ELR (cell line): ENCODE measurements around the gene CA5A.
A peak's percentile ranks its signal among the peaks of the same experiment; 100 is the strongest.
"Not testable (repeated sequence)": the region's sequence is repeated elsewhere in the genome, so short reads cannot be mapped to it uniquely, and the experiment has no call there.

ENCODE experiments used
- DNase-seq: peaks from one replicate; pipeline ENCODE4 v3.0.0-alpha.2; 2015; ENCODE audit warnings: low read depth

CA5A gene

GRCh38 chr16:87868254-87869029, 67.9 kb downstream of the CA5A start:
- peak; percentile 95 for DNase-seq

GRCh38 chr16:87865902-87866555, 70.3 kb downstream of the CA5A start:
- not testable (repeated sequence) for DNase-seq

GRCh38 chr16:87864331-87864989, 71.9 kb downstream of the CA5A start:
- peak; percentile 58 for DNase-seq

- DNase-seq = not testable (repeated sequence)
These were observed 73.0 kb downstream of the CA5A start for GRCh38 chr16:87863327-87863635.

GRCh38 chr16:87862597-87863326, 73.6 kb downstream of the CA5A start:
- not testable (repeated sequence) for DNase-seq

- DNase-seq = not testable (repeated sequence)
These were observed 74.8 kb downstream of the CA5A start for GRCh38 chr16:87861300-87862099.

- peak; percentile 87 for DNase-seq
These were observed 75.6 kb downstream of the CA5A start for GRCh38 chr16:87860553-87861299.

- not testable (repeated sequence) for DNase-seq
These were observed 78.0 kb downstream of the CA5A start for GRCh38 chr16:87858151-87858993.

- DNase-seq = peak; percentile 54
These were observed 79.5 kb downstream of the CA5A start for GRCh38 chr16:87856791-87857228.

GRCh38 chr16:87855852-87856715, 80.2 kb downstream of the CA5A start:
- DNase-seq = peak; percentile 72

- DNase-seq = no peak
These were observed 81.2 kb downstream of the CA5A start for GRCh38 chr16:87854907-87855683.

GRCh38 chr16:87854053-87854906, 82.0 kb downstream of the CA5A start:
- peak; percentile 79 for DNase-seq

- DNase-seq = peak; percentile 90
These were observed 82.8 kb downstream of the CA5A start for GRCh38 chr16:87853411-87854052.

- no peak for DNase-seq
These were observed 84.7 kb downstream of the CA5A start for GRCh38 chr16:87851601-87852000.

GRCh38 chr16:87851141-87851587, 85.2 kb downstream of the CA5A start:
- no peak for DNase-seq
